ENCODE data around the gene MAP3K2.

- no peak for TF ChIP-seq EZH2 (IDR thresholded peaks at IDR 0.05; ENCODE audit: insufficient read depth, poor library complexity, severe bottlenecking)
- TF ChIP-seq EZH2phosphoT487 (IDR thresholded peaks at IDR 0.05; ENCODE audit: insufficient read depth, low read depth), result no peak
These were observed 31.2 kb downstream of the MAP3K2 start for GRCh38 chr2:127356531-127356930.

Data from GM23248 (cell line).